Spinal cord (tissue), 10 donors: Measurements from ENCODE around the gene KDM3B. TPM values are rescaled to one million over a fixed set of nuclear protein-coding genes. Genes with fewer than 3 reads are reported as not detected.
"Not testable (repeated sequence)": the region's sequence is repeated elsewhere in the genome, so short reads cannot be mapped to it uniquely, and the experiment has no call there.

Experiments
- DNase-seq, 6 donors: peaks; one replicate each; pipeline versions ENCODE4 v3.0.0 to v3.0.0-alpha.2; 2013 to 2015; ENCODE audit warnings: low spot score in 6 of 6, low read depth in 4 of 6
- H3K27ac ChIP-seq: one replicate; pipeline ENCODE4 v1.5.1; 2013; ENCODE audit warnings: low read depth, low read length, control low read depth
- H3K27me3 ChIP-seq: one replicate; pipeline ENCODE4 v1.6.1; 2013; ENCODE audit warnings: low read length; ENCODE audit not compliant: control insufficient read depth, insufficient read depth
- H3K36me3 ChIP-seq: one replicate; pipeline ENCODE4 v1.6.1; 2013; ENCODE audit warnings: low read length; ENCODE audit not compliant: control insufficient read depth, insufficient read depth
- H3K4me1 ChIP-seq: one replicate; pipeline ENCODE4 v1.6.1; 2013; ENCODE audit warnings: low read length; ENCODE audit not compliant: control insufficient read depth, insufficient read depth
- H3K4me3 ChIP-seq: one replicate; pipeline ENCODE4 v1.5.1; 2013; ENCODE audit warnings: low read depth, low read length, control low read depth
- H3K9me3 ChIP-seq: one replicate; pipeline ENCODE4 v1.6.1; 2013; ENCODE audit warnings: low read length; ENCODE audit not compliant: control insufficient read depth, insufficient read depth
- WGBS: methylation state at CpG from one replicate; pipeline ENCODE4 v1.1.5; 2013; ENCODE audit warnings: missing lambda C conversion rate; ENCODE audit not compliant: insufficient coverage; 5-methylcytosine and 5-hydroxymethylcytosine counted together
- polyA plus RNA-seq, 2 donors: library from polyadenylated mRNA; unstranded; fragments of 120-200 nt; gene quantifications; one replicate each; pipeline ENCODE4 v1.2.1, GENCODE V29; 2013; ENCODE audit not compliant: insufficient read length in 2 of 2
- total RNA-seq, 2 donors: library from RNA; depleted of rRNA in 1 of 2; stranded (reverse); fragments of 120-200 nt in 1 of 2; fragments of >200 nt in 1 of 2; gene quantifications; one replicate each; pipeline versions ENCODE4 v1.2.3 to v1.2.4, GENCODE V29; 2013 to 2014
- donor health status: healthy.

KDM3B gene
- total and polyA plus RNA-seq, 4 donors: 62.2 to 77.8 (median 75.0) TPM

DNA sequence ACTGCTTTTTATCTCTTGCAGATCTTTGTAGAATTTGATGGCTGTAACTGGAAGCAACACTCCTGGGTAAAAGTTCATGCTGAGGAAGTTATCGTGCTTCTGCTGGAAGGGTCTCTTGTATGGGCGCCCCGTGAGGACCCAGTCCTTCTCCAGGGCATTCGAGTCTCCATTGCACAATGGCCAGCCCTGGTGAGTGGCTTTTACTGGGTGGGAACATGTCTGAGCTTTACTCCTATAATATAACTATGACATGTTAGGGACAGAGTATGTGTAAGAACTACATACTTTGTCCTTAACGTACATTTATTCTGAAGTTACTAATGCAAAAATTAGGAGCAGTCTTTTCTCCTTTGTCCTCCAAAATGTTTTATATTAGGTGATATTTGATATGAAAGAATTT is 20.2 kb downstream of the KDM3B start:
- DNase-seq: no peak
- Histone ChIP-seq H3K4me3 (no peak overlapping the region), H3K27me3 (no peaks in the 10 kb centered on the region), H3K9me3 (no peaks in the 10 kb centered on the region), H3K4me1 (no peaks in the 10 kb centered on the region), H3K27ac (no peak overlapping the region), H3K36me3 (peaks cover 22% of the 10 kb centered on the region)
- 0% methylated on average over 1 of the region's 5 CpGs for WGBS

- Histone ChIP-seq H3K4me3 (no peak overlapping the region), H3K27ac (no peak overlapping the region), H3K36me3 (peaks cover 51% of the 10 kb centered on the region), H3K9me3 (no peaks in the 10 kb centered on the region), H3K27me3 (no peaks in the 10 kb centered on the region), H3K4me1 (peaks cover 6% of the 10 kb centered on the region)
- no peak for DNase-seq
- 95% methylated on average over 4 of the region's 8 CpGs for WGBS
Observed at GRCh38 chr5:138382347-138382746, 29.9 kb downstream of the KDM3B start.

- Histone ChIP-seq H3K27me3 (no peaks in the 10 kb centered on the region), H3K36me3 (peaks cover 47% of the 10 kb centered on the region), H3K4me3 (no peak overlapping the region), H3K4me1 (peaks cover 6% of the 10 kb centered on the region), H3K9me3 (no peaks in the 10 kb centered on the region), H3K27ac (no peak overlapping the region)
- no peak for DNase-seq
- WGBS: 64% methylated on average over 1 of the region's 1 CpG
Observed at GRCh38 chr5:138385660-138386059, 33.2 kb downstream of the KDM3B start.

GRCh38 chr5:138386290-138386689 is 33.8 kb downstream of the KDM3B start:
- WGBS: 90% methylated on average over 6 of the region's 10 CpGs
- Histone ChIP-seq H3K4me1 (peaks cover 9% of the 10 kb centered on the region), H3K9me3 (no peaks in the 10 kb centered on the region), H3K4me3 (no peak overlapping the region), H3K27ac (no peak overlapping the region), H3K36me3 (peaks cover 46% of the 10 kb centered on the region), H3K27me3 (no peaks in the 10 kb centered on the region)
- DNase-seq: no peak

GRCh38 chr5:138389332-138389731 is 36.8 kb downstream of the KDM3B start:
- Histone ChIP-seq H3K4me1 (peaks cover 24% of the 10 kb centered on the region), H3K27me3 (no peaks in the 10 kb centered on the region), H3K4me3 (no peak overlapping the region), H3K36me3 (peaks cover 37% of the 10 kb centered on the region), H3K27ac (no peak overlapping the region), H3K9me3 (no peaks in the 10 kb centered on the region)
- no peak for DNase-seq
- no CpG with 5 or more reads among the region's 3 CpGs for WGBS

DNA sequence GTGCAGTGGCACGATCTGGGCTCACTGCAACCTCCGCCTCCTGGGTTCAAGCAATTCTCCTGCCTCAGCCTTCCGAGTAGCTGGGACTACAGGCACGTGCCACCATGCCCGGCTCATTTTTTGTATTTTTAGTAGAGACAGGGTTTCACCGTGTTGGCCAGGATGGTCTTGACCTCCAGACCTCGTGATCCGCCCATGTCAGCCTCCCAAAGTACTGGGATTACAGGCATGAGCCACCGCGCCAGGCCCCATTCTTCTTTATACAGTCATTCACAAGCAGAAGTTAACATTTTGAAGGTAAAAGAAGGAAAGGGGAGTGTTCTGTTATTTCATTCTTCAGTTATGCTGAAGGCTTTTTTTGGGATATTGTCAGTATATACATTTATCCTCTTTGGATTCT is 37.4 kb downstream of the KDM3B start:
- not testable (repeated sequence) for DNase-seq, H3K27ac ChIP-seq, H3K27me3 ChIP-seq, H3K4me3 ChIP-seq, H3K9me3 ChIP-seq
- Histone ChIP-seq H3K36me3 (peaks cover 35% of the 10 kb centered on the region), H3K4me1 (peaks cover 24% of the 10 kb centered on the region)
- 88% methylated on average over 6 of the region's 10 CpGs for WGBS

DNA sequence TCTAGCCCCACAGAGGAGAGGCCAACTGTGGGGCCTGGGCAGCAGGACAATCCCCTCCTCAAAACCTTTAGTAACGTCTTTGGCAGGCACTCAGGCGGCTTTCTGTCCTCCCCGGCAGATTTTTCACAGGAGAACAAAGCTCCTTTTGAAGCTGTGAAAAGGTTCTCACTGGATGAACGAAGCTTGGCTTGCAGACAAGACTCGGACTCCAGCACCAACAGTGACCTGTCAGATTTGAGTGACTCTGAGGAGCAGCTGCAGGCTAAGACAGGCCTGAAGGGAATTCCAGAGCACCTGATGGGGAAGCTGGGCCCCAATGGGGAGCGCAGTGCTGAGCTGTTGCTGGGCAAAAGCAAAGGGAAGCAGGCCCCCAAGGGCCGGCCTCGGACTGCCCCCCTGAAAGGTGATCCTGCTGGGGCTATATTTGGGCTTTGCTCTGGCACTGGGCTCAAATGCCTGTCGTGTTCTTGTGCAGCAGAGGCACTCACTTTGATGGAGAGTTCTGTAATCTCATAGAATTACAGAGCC is 39.4 kb downstream of the KDM3B start:
- WGBS: 24% methylated on average over 9 of the region's 9 CpGs
- Histone ChIP-seq H3K36me3 (peaks cover 40% of the 10 kb centered on the region), H3K4me1 (peaks cover 18% of the 10 kb centered on the region), H3K27me3 (no peaks in the 10 kb centered on the region), H3K9me3 (no peaks in the 10 kb centered on the region), H3K27ac (peak overlapping the region; percentile 77), H3K4me3 (no peak overlapping the region)
- peak; percentile 56 to 94 (median 78) for DNase-seq

GRCh38 chr5:138402640-138403039 is 50.2 kb downstream of the KDM3B start:
- no peak overlapping the region for H3K27ac ChIP-seq
- no peak for DNase-seq
- no peaks in the 10 kb centered on the region for H3K4me1 ChIP-seq
- peaks cover 60% of the 10 kb centered on the region for H3K36me3 ChIP-seq
- H3K27me3 ChIP-seq: no peaks in the 10 kb centered on the region
- H3K4me3 ChIP-seq: no peak overlapping the region
- no peaks in the 10 kb centered on the region for H3K9me3 ChIP-seq

GRCh38 chr5:138408023-138408422 is 55.5 kb downstream of the KDM3B start:
- 88% methylated on average over 3 of the region's 5 CpGs for WGBS
- no peak for DNase-seq
- no peak overlapping the region for H3K27ac ChIP-seq
- H3K4me1 ChIP-seq: no peaks in the 10 kb centered on the region
- no peak overlapping the region for H3K4me3 ChIP-seq
- H3K9me3 ChIP-seq: no peaks in the 10 kb centered on the region
- H3K36me3 ChIP-seq: peaks cover 38% of the 10 kb centered on the region
- H3K27me3 ChIP-seq: no peaks in the 10 kb centered on the region

DNA sequence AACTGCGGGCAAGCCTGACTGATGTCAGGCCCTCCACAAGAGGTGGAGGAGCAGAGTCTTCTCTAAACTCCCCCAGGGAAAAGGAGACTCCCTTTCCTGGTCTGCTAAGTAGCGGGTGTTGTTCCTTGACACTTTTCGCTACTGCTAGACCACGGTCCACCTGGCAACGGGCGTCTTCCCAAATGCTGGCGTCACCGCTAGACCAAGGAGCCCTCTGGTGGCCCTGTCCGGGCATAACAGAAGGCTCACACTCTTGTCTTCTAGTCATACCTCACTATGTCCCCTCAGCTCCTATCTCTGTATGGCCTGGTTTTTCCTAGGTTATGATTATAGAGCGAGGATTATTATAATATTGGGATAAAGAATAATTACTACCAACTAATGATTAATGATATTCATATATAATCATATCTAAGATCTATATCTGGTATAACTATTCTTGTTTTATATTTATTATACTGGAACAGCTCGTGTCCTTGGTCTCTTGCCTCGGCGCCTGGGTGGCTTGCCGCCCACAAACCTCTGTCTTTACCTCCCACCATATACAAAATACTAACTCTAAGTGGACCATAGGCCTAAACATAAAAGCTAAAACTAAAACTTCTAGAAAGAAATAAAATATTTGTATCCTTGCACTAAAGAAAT is 58.6 kb downstream of the KDM3B start:
- peaks cover 46% of the 10 kb centered on the region for H3K36me3 ChIP-seq
- H3K4me1 ChIP-seq, H3K27ac ChIP-seq, H3K4me3 ChIP-seq, H3K9me3 ChIP-seq, H3K27me3 ChIP-seq: not testable (repeated sequence)
- peak in 2 of 6 donors; percentile 10 to 28 for DNase-seq
- 95% methylated on average over 8 of the region's 14 CpGs for WGBS
